ENCODE results near the gene URI1.

DNA sequence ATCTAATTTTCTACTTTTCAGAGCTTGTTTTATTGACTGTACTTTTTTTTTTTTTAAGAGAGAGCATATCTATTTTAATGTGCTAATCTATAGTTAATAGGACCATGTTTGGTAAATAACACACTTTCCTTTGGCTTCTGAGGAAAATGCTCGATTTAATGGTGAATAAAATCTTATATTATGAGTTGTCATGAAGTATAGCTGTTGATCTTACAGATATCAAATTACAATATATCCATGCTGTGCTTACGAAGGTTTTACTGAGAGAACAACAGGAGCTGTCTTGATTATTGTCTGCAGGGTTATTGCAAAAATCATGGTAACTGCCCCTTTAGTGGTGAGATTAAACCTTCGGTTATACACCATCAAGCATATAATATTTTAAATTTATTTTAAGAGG lies 29.6 kb downstream of the URI1 start:
- TF ChIP-seq, protein P1, sequence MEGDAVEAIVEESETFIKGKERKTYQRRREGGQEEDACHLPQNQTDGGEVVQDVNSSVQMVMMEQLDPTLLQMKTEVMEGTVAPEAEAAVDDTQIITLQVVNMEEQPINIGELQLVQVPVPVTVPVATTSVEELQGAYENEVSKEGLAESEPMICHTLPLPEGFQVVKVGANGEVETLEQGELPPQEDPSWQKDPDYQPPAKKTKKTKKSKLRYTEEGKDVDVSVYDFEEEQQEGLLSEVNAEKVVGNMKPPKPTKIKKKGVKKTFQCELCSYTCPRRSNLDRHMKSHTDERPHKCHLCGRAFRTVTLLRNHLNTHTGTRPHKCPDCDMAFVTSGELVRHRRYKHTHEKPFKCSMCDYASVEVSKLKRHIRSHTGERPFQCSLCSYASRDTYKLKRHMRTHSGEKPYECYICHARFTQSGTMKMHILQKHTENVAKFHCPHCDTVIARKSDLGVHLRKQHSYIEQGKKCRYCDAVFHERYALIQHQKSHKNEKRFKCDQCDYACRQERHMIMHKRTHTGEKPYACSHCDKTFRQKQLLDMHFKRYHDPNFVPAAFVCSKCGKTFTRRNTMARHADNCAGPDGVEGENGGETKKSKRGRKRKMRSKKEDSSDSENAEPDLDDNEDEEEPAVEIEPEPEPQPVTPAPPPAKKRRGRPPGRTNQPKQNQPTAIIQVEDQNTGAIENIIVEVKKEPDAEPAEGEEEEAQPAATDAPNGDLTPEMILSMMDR (IDR thresholded peaks at IDR 0.05; ENCODE audit: insufficient read depth, low read length), result no peak
- TF ChIP-seq POLR2AphosphoS5 (IDR thresholded peaks at IDR 0.05; ENCODE audit: low read depth), result no peak
